ENCODE measurements around the gene TRIM41.

The TRIM41 gene

DNA sequence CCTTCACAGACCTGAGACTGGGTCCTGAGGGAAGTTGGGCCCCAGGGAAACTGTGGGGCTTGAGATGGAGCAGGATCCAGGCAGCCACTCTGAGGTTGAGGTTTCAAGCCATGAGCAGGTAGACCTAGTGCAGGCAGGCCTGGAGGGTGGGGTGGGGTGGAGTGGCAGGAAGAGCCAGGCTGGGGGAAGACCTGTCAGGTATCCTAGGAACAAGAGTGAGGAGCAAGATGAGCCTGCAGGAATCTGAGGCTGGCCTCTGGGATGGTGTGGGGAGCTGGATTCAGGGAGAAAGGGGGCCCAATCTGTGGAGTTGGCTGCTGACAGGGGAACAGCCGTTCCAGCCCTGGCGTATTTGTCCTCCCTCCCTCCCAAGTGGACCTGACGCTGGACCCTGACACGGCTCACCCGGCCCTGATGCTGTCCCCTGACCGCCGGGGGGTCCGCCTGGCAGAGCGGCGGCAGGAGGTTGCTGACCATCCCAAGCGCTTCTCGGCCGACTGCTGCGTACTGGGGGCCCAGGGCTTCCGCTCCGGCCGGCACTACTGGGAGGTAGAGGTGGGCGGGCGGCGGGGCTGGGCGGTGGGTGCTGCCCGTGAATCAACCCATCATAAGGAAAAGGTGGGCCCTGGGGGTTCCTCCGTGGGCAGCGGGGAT is 10.8 kb downstream of the TRIM41 start:
- no peak for DNase-seq

DNA sequence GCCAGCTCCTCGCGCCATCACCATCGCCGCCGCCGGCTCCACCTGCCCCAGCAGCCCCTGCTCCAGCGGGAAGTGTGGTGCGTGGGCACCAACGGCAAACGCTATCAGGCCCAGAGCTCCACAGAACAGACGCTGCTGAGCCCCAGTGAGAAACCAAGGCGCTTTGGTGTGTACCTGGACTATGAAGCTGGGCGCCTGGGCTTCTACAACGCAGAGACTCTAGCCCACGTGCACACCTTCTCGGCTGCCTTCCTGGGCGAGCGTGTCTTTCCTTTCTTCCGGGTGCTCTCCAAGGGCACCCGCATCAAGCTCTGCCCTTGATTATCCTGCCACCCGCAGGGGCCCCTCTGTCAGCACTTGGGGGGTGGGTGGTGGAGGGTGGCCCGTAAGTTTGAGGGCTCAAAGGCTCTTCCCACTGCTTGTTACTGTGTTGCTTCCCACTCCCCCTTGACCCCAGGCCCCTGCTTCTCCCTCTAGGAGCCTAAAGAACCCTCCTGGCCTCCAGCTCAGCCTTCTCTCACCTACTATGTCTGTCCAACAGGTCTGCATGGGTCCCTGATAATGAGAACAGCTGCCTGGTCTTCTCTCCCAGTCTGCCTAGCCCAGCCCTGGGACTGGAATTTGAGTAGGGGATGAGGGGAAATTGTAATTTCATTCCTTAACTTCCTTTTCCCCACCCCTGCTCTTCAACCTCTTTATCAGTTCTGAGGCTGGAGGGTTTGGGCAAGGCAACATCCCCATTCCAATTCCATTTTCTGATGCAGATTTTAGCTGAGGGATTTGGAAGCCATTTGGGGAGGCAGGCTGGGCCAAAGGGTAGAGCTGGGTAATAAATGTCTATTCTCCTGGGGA is 11.6 kb downstream of the TRIM41 start:
- DNase-seq: no peak

DNA sequence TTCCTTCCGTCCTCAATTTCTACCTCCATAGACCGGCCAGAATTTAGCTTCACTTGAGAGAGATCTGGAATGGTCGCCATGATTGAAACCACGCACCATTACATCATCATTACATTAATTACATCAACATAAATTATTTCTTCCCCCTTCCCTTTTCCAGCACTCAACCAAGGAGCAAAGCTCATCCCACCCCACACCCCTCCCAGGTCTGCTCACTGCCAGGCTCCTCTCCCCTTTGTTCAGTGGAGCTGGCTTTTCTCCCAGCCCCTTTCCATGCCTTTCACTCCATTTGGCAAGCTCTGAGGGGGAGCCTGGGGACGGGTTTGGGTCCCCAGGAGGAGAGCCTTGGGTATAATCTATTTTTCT is 12.2 kb downstream of the TRIM41 start:
- DNase-seq: no peak

DNA sequence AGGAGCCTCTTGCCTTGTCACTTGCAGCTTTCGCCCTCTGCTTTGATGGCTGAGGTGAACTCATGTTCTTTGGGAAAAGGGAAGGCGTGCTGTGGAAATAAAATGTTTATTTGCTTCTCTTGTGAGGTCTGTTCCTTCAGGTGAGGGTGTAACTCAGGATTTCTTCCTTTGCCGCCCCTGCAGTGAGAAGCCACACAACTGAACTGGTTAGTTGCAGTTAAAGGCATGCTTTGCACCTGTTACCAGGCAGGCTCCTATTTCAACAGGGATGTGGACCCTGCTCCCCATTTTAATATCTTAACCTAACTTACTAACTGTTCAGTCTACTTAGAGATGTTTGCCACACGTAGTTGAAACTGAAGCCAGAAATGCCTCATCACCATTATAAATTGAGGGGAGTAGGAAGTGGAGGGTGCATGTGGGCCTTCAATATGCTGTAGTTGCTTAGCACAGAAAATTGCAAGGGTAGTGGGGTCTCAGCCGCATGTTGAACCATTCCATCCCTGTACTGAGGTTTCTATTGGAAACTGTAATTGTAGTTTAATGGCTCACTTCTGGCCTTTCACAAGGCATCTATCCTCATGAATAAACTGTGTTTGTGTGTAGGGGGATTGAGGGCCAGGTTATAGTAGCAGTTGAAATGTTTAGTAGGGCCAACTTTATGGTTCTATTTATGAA is 12.7 kb downstream of the TRIM41 start:
- DNase-seq: no peak

DNA sequence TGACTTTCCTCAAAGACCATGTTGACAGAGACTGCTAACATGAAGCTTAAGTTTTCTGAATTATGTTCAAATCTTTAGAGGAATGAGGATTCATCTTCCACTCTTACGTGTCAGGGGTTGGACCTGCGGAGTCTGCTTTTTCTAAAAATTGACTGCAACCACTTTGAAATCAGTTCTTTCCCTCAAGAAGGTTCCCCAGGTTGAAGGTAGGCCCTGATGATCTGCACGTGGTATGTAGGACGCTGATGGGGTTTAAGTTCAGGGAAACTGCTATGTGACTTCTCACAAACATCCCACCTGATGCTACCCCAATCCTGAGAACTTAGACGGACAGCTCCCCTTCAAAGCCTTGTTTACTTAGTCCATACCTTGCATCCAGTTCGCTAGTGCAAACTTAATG is 13.4 kb downstream of the TRIM41 start:
- no peak for DNase-seq

DNA sequence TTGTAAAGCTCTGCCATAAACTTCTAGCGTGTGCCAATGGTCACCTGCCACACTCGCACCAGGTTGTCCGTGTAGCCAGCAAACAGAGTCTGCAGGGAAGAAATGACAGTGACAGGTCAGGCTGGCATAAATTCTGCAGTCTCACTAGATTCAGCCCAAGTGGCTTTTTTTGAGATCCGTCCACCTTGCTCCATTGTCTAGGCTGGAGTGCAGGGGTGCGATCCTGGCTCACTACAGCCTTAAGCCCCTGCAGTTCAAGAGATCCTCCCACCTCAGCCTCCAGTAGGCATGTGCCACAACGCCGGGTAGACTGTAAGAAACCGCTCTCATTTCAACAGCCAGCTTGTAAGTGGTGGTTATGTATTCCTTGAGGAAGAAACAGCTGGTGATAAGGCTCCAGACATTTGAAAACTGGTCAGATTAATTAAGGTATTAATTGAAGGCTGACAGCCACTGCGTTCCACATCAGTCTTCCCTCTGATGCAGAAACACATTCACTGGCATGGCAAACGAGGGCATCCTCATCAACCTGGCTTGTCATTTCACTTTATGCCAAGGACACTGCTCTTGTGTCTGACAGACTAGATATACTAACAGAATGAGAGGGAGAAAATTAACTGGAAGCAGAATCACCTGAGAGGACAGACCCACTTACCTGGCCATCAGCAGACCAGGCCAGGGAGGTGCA is 14.0 kb downstream of the TRIM41 start:
- no peak for DNase-seq

DNA sequence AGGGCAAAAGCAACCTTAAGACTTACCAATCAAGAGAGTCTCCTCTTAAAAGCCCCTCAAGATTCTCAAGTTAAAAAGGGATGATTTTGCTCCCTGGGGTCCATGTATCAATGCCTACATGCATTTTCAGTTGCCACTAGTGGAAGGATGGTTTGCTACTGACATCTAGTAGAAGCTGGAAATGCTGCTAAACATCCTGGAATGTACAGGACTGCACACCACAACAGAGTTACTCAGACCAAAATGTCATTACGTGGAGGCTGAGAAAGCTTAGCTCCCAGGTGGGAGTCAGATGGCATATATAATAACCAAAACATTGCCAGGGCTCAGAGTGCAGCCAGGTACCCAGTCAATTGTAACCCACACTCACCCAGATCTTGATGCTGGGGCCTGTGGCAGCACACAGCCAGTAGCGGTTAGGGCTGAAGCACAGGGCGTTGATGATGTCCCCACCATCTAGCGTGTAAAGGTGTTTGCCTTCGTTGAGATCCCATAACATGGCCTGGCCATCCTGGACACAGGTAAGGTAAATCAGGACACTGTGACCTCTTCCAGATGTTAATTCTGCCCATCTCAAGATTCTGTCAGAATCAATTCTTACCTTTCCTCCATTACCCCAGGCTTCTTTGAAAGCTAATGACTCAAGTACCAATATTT is 14.8 kb downstream of the TRIM41 start:
- no peak for DNase-seq

DNA sequence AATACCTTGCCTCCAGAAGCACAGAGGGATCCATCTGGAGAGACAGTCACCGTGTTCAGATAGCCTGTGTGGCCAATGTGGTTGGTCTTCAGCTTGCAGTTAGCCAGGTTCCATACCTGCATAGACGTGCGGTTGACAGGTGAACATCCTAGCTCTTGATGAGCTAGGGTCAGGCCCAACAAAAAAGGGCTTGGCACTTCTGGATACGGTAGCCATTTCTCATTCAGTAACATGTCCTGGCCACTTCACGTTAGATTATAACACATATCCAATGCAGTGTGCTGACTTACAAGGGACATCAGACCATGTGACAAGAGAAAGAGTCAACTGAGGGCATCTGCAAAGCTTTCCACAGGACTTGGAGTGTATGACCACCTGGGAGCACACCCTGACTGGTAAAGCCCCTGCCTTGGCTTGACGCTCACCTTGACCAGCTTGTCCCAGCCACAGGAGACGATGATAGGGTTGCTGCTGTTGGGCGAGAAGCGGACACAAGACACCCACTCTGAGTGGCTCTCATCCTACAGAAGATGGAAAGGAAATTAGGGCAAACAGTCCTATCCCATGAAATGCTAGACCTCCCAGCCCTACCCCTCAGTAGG is 16.1 kb downstream of the TRIM41 start:
- no peak for DNase-seq

DNA sequence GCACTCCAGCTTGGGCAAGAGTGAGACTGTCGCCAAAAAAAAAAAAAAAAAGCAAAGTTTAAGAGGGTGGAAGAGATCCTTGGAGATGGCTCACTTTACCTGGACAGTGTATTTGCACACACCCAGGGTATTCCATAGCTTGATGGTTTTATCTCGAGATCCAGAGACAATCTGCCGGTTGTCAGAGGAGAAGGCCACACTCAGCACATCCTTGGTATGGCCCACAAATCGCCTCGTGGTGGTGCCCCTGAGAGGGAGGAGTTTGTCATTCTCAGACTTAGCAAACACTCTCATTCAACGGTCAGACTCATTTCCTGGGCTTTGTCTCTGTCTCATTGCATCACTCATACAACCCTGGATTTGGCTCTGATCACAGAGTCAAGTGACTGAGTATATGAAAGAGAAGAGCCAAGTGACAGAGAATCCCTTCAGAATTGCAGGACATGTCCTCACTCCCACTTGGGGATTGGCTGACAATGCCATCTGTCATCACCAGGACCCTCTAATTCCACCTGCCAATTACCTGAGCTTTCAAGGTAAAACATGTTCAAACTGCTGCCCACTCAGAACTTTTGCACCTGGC is 18.4 kb downstream of the TRIM41 start:
- no peak for DNase-seq

DNA sequence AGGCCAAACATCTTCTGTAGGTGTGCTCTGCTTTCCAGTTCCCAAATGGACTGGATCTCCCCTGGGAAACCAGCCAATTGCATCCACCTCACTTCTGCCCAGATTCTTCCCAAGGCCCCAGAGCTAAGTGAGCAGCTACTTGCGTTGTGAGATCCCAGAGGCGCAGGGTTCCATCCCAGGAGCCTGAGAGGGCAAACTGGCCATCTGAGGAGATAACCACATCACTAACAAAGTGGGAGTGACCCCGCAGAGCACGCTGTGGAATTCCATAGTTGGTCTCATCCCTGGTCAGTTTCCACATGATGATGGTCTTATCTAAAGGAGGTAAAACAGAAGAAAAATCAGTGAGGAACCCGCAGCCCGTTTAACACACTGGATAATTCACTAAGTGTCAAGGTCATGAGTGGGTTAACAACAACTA is 19.0 kb downstream of the TRIM41 start:
- DNase-seq: no peak

DNA sequence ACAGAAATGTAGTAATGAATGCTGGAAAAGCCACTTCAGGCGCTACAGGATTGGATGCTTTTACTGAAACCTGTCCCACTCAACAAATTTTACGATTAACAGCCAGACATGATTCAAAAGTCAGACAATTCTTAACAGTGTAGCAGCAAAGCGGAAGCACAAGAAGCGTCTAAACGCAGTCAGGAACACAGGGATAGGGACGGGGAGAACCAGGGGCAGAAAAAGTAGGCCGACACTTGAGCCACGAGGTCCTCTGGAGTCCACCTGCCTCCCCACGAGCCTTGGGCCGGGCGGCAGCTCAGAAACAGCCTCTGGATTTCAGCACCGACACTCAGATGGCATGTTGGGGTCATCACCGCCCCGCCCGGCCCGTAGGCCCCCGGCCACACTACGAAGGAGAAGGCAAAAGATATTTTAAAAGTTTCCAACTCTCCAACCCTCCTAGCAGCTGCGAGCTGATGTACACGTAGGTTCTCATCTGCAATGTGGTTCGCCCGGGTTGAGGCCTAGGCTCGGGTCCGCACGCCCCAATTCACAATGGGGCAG is 20.0 kb downstream of the TRIM41 start:
- no peak for DNase-seq

DNA sequence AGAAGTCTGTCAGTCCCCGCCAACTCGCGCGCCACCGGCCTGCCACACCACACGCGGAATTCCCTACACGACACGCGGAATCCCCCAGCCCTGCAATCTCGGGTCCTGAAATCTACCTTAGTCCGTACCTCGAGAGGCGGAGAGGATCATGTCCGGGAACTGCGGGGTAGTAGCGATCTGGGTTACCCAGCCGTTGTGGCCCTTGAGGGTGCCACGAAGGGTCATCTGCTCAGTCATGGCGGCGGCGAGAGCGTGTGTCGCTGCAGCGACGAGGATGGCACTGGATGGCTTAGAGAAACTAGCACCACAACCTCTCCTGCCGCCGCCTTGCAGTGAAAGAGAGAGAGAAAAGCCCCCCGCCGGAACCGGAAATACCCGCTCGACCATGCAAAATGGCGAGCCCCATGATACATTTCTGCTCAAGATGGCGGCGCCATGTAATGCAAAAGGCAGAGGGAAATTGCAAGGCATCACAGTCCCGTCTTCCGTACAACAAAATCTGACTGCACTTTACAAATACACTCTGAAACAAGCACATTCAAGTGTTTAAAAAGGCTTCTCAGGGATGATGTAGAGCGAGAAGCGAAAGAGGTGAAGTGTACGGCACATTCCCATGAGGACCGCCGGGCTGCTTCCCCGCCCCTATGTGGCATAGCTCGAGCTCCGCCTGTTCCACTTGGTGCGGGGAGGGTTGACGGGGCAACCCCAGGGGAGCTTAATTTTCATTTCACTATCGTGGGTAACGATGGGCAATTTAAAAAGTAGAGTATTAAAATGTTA is 20.7 kb downstream of the TRIM41 start, which contains the start of gene RACK1:
Gene RACK1 (minus strand): TSS at position 343 of the 780 bp plus-strand sequence. CDS start 106 bp downstream, at position 237.
- peak; percentile 84 for DNase-seq

DNA sequence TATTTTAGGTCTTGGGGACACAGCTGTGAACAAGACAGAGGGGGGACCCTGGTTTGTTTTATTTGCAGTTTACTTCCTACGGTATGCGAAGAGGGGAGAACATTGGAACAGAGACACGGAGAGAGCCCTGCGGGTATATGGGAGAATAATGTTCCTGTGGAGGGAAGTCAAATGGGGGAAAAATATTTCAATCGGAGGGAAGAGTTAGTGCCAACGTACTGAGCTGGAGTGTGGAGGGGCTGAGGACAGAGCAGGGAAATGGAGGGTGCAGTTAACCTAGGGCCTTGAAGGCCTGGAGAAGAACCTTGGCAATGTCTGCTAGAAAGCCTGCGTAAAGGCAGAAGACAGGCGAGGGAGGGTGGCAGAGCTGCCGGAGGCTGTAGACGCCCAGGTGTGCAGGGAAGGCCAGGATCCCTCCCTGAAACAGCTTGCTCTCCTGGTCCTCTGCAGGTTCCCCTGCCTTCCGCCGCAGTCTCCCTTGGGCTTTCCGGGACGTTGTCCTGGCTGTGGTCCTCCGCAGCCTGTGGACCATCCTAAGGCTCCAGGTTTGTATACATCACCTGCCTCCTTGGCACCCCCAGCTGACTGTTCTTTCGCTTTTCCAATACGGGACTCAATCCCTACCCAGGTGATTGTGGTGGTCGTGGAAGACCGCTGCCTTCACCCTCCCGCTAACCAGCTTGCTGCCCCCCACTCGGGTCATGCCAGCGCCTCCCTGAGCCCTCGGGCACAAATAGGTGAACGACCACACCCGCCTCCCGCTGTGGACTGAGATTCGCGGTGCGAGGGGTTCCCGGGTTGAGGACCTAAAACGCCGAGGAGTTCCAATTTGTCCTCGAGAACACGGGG is 22.6 kb downstream of the TRIM41 start:
- DNase-seq: no peak

DNA sequence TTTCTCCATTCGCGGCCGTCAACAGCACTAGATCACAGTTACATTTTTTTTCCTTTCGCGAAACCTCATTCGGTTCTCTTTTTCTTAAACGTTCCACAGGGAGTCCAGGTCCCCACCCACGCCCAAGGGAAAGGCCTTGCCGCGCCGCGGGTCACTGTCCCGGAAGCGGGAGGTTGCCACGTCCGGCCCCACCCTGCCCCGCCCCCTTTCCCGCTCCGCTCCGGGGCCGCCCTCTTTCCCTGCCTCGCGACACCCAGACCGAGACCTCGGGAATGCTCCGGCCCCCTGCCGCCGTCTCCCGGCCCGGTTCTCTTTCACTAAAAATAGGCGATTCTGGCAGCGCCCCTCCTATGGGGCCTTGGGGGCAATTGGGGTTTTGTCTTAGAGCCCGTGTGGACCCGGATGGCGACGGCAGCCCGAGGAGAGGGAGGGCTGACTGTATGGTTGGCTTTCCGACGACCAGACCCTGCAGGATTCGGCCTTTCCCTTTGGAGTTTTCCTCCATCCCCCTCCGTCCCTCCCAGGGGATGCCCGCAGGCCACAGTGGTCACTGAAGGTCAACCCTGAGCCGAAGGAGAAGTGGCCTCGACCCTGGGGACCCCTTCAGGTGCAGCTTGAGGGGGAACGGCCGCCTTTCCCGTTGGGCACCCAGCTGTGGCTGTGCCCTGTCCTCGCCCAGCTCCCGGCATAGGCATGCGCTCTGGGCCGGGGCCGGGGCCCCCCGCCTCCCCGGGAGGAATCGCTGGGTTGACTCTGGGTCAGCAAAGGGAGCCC is 23.4 kb downstream of the TRIM41 start:
- DNase-seq: peak; percentile 62

DNA sequence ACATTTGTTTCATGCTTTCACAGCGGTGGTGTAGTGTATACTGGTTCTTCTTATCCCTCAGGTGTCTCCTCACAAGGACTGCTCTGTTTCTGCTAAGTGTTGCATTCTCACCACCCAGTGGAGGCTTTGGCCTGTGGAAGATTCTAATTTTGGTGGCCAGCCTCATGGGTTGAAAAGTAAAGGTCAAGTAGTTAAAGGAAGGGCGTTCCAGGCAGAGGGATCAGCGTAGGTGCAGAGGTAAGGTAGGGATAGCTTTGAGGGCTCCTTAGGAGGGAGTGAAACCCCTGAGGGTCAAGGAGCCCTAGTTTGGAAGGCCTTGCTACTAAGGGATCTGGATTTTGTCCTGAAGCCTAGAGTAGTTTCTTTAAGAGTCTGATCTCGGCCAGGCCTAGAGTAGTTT is 25.2 kb downstream of the TRIM41 start:
- no peak for DNase-seq

DNA sequence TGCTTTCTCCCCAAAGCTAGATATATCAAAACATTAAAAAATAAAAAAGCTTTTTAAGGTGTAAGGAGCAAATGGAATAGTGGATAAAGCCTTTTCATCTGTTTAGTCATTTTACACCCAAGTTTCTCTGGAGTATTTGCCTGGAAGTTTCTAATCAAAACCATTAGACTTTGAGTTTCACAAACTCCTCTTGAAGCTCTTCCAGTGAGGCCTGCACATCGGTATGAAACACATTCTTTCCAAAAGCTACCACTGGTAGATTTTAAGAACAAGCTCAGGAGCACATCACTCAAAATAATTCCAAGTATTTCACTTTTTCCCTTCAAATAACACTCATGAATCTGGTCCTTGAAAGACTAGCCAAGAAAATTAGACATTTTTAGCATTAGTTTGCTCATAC is 32.2 kb downstream of the TRIM41 start:
- no peak for DNase-seq

DNA sequence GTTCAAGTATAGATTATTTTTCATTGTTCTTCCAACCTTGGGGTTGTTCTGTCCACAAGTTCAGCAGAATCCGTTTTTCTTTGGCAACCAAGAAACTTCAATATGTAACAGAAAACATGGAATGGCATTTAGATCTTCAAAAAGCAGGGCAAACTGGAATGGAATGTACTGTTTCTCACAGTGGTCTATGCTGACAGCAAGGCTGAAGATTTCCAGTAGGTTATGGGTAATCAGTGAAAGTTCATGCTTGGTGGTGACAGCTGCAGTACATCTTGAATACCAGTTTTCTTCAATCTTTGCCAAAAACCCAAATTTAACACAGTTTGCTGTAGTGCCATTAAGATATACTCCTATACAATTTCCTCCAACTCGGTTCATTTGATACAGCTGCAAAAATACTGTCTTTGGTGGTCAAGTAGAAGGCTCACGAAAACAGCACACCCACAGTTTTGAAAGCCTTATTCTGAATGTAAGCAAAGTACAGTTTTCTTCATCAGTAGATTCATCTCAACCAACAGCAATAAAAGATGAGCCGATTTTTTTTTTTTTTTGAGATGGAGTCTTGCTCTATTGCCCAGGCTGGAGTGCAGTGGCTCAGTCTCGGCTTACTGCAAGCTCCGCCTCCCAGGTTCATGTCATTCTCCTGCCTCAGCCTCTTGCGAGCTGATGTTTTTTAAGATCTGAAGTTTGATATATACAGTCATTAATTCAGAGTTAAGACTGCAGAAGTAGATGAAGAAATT is 32.9 kb downstream of the TRIM41 start:
- no peak for DNase-seq

DNA sequence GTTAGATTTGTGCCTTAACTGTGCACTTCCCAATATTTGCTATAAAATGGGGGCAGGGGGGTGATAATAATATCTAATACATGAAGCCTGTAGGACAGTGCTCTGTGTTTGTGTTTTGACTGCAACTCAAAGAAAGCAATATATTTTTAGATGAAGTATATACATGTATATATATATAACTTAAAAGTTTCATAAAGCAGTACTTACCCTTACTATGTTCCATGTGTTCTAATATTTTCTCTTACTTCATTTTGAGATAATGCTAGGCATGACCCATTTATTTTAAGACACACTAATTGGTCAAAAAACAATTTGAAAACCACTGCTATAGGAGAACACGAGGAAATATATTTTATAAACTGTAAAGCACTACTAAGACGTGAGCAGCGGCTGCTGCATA is 35.5 kb downstream of the TRIM41 start:
- DNase-seq: no peak
